Kasumi-1 (cell line): Measurements from ENCODE around the gene HOXD9.

ENCODE experiments used
- DNase-seq, 2 experiments: peaks; one replicate each; lab custom pipeline; 2025; lab: John Stamatoyannopoulos, UW

The HOXD9 gene

DNA sequence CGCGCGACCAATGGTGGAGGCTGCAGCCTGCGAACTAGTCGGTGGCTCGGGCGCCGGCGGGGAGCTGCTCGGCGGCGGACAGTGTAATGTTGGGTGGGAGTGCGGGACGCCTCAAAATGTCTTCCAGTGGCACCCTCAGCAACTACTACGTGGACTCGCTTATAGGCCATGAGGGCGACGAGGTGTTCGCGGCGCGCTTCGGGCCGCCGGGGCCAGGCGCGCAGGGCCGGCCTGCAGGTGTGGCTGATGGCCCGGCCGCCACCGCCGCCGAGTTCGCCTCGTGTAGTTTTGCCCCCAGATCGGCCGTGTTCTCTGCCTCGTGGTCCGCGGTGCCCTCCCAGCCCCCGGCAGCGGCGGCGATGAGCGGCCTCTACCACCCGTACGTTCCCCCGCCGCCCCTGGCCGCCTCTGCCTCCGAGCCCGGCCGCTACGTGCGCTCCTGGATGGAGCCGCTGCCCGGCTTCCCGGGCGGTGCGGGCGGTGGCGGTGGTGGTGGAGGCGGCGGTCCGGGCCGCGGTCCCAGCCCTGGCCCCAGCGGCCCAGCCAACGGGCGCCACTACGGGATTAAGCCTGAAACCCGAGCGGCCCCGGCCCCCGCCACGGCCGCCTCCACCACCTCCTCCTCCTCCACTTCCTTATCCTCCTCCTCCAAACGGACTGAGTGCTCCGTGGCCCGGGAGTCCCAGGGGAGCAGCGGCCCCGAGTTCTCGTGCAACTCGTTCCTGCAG, at the start of gene HOXD9:
TSS of gene HOXD9 (plus strand) at position 37 of the 728 bp plus-strand sequence. CDS start at position 87, 50 bp downstream.
- no peak for DNase-seq

DNA sequence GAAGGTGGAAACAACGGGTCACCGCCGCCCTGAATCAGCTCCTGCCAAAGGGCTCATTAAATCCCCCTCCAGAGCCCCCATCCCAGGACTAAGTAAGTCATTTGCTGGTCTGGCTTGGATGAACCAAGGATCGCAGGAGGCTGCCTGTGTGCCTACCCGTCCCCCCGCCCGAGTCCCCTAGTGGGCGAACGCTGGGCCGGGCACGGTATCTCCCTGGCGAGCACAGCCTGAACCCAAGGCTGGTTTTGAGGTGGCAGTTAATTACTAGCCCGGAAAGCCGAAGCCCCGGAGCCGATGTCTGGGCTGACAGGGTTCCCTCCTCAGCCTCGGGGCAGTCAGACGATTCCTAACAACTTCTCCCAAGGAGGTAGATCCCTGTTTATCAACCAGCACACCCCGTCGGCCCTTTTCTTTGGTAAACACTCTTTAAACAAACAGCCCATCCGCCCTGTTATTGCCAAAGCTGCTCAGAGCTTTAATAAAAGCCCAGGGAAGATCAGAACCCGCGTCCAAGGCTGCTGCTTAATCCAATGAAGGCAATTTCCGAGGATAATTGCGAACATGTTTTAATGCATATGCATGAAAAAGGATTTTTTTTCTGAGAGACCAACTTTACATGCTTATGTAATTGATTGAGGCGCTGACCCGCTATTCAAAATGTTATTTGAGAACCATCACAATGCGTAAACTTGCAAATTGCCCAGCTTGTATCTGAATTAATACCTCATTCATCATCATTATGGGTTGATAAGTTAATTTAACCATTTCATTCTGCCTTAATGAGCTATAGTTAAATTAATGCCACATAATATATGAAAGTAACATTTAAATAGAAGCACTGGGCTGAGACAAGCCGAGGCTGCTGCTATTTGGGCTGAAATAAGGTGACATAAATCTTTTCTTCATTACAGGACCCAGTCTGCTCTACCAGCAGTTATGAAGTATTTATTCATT, 49.3 kb upstream of the HOXD9 start:
- DNase-seq: no peak

DNA sequence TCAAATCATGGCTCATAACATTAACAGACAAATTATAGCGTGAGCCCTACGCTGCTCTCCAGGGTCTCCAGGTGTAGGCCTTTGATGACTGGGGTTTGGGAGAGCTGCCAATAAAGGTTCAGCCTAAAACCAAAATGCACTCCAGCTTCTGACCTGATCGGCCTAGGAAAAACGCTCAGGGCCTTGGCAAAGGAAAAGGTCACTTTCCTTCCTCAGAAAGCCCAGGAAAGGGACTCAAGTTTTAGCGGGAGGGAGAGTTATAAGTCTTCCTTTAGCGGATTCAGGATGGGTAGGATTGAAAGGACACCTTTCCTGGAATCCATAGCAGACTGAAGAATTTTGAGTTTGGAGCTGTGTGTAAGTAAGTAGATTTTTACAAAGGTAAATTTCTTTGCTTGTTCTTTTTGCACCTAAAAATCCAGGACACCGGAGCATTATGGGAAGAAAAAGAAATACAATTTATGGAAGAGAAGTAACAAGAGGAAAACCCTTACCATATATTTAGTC, 47.5 kb upstream of the HOXD9 start:
- DNase-seq: no peak

DNA sequence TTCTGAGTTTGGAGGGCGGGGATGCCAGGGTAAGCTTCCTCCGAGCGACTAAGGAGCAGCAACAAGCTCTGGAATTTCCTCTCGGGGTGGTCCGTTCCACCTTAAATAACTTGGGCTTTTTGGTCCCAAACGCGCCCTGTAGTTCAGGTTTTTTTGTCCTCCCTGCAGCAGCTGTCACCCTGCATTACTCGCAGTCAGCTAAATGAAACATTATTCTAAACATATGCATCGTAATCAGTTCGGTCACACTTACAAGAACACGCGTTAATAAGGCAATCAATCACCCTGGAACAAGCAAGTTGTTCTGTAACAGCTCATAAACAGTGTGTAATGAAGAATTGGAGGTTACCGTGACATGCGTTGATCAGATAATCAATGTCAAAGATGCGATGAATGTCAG, 47.0 kb upstream of the HOXD9 start:
- no peak for DNase-seq

DNA sequence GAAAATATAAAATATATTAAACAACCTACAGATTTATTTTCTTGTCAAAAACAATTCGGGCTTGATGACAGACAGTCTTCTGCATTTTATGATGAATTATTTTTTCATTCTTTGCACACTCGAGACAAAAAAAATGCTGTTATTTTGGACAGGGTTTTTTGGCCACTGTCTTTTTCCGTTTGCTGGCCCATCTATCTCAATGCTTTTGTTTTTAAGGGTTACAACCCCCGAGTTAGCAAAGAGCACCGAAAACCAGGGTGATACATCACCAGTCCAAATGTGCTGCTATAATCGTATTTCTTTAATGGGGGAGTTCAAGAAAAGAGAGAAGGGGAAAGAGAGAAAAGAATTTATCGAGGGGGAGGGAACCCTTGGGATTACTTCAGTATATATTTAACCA, 46.5 kb upstream of the HOXD9 start:
- no peak for DNase-seq

DNA sequence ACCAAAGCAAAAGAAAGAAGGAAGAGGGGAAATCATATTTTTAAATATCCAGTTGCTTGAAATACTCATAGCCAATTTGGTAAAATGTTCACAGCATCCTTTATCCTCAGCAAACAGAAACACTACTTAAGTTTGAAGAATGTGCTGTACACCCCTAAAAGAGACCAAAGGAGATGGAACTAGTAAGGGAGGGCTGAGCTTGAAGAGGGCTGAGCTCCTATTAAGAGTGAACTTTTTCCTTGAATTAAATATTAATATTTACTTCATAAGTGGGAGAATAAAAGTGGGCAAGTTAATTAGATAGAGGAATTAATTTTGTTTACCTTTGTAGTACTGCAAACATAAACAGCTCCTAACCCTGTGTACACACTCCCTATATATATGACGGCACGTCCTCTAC, 45.7 kb upstream of the HOXD9 start:
- DNase-seq: no peak

DNA sequence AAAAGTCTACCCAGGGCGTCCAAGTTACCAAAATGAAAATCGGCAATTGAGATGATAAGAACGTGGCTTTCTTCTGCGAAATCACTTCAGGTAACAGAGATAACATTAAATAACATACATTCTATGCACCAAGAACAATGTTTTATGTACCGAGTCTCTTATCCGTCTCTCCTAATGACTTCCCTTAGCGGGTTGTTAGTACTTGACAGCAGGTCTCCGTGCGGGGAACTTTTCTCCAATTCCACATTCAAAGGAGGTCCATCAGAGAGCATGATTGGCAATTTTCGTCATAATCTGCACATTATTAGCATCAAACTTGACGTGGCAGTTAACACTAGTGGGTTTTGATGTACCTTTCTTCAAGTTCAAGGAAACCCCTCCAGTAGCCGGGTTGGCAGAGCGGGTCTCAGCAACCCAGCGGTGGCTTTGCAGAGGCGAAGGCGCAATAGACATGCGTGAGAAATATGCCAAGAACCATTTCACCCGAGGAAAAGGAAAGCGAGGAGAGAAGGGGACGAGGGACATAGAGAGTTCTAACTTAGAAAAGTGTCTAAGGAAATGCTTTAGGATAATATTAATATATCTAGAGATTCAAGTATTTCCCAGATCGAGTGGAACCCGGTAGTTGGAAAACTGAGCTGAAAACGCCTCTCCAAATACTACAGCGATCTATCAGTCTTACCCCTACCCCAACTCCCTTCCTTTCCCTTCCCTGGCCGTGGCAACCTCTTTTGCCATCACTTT, 43.8 kb upstream of the HOXD9 start:
- no peak for DNase-seq

DNA sequence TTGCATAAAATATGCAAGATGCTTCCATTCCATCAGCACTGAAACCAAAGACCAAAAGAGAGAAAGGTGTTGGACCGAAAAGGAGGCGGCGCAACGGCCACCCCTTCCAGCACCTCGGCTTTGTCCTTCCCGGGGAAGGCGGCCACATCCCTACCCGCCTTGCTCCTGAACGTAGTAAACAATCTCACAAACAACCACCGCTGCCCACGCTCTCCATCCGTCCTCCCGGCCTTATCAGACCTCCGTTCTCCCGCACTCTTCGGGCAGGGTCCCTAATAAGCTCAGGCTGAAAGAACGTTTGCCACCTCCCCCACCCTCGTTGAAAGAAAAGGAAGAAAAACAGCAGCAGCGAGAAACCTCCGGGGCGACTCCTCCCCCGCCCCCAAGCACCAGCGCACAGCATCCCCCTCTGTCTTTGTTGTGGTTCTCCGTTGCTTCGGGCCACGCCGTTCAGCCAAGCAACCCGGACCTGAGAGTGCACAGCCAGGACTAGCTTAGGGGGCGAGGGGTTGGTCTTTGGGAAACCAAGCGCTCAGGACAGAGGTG, 43.2 kb upstream of the HOXD9 start:
- DNase-seq: no peak

DNA sequence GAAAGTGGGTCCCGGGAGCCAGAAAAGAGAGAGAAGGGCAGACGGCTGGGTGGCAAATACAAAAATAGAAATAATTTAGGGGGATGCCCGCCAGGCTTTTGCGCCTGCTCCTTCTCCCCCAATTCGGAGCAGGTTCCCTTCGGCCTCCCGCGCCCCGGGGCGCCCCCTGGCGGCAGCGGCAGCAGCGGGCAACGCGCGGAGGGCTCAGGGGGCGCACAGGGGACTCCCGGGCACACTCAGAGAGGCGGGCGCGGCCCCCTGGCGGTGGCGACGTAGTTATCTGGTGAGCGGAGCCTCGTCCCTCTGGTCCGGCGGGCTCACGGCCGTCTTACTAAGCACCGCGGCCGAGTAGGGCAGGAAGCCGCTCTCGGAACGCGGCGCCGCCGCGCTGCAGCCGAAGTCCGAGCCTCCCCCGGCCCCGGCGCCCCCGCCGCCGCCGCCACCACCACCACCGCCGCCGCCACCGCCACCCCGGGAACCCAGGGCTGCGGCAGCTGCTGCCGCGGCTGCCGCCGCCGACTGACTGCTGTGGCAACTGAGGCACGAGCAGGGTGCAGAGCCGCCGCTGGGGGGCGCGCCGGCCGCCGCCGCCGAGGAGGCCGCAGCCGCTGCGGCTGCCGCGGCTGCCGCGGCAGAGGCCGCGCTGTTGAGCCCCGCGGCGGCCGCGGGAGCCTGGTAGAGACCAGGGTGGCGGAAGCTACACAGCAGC, 42.5 kb upstream of the HOXD9 start:
- no peak for DNase-seq

DNA sequence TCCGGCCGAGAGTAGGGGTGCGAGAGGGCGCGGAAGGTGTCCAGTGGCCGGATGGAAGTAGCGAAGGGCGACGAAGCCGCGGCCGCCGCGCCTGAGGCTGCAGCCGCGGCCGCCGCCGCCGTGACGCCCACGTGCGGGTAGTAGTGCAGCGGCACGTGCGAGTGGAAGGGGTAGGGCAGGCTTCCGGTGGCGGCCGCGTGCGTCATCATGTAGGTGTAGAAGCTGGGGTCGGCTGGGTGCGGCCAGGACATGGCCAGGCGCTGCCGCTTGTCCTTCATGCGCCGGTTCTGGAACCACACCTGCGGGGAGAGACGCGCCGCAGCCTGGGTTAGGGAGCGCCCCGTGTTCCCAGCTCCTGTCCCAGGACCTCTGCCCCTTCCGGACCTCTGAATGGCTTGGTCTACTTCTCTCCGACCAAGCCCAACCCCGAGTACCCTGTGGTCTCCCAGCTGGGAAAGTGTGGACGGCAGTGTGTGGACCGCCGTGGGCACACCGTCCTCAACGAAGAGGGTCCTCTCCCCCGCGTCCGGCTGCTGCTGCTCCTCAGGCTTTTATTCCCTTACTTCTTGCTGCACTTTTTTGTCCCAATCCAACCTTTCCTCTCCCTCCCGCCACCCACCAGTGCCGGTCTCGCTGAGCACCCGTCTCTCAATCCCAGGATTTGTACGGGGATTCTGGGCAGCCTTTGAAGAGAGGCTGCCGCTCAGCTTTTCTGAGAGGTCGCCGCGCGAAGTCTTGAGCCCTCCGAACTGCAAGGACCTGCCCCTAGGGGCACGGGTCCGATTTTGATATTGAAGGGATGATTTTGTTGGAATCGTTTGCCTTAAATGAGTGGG, 41.8 kb upstream of the HOXD9 start:
- DNase-seq: no peak

DNA sequence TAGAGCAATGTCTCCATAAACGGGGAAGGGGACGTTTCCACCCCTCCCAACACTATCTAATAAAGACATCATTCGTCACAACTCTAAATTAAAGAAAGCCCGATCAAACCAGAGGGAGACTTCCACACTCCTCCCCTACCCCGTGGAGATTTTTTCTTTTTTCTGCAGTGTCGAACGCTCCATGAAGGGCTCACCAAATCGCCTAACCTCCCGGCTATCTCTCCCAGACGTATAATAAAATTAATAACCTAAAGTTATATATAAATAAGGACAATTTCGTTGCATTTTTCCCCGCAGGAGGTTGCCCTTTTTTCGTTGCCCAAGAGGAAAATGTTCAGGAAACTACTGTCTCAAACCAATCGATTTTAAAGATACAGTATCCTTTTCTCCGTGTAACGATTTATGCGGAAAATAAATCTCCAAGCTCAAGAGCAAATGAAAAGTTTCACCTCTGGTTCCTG, 41.1 kb upstream of the HOXD9 start:
- no peak for DNase-seq

DNA sequence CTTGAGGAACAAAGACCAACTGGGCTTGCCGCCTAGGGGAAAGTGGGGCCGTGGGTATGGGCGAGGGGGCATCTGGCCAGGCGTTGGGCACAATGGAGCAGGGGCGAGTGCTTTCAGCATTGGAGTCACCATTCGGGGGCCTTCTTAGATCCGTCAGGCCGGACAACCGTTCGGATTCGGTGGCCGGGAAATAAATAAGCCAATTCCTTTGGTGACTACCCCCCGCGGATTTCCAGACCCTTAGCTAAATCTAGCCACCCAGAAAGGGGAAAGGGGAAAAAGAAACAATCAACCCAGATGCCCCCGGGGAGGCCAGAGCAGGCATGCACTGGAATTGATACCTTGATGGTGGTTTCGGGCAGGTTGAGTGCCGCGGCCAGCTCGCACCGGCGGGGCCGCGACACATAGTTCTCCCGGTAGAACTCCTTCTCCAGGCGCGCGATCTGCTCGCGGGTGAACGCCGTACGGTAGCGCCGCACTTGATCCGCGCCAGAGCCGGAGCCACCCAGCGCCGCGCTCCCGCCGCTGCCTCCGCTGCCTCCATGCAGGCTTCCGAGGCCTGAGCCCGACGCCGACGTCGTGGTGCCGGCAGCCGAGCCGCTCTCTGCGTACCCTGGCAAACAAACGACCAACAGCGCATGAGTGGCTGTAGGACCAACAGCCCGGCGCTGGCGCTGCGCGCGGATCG, 40.5 kb upstream of the HOXD9 start:
- DNase-seq: no peak

DNA sequence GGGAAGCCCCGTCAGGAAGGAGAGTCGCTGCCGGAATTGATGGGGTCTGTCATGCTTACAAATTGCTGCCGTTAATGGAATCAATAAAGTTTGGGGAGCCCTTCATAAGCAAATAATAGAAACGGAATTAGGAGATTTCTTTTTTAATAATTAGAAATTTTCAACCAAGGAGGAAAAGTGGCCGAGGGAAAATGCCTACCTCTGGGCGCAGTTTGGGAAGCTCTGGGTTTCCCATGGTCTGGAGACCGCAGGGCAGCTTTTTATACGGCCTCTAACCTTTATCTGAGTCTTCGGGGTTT, 40.0 kb upstream of the HOXD9 start:
- no peak for DNase-seq

DNA sequence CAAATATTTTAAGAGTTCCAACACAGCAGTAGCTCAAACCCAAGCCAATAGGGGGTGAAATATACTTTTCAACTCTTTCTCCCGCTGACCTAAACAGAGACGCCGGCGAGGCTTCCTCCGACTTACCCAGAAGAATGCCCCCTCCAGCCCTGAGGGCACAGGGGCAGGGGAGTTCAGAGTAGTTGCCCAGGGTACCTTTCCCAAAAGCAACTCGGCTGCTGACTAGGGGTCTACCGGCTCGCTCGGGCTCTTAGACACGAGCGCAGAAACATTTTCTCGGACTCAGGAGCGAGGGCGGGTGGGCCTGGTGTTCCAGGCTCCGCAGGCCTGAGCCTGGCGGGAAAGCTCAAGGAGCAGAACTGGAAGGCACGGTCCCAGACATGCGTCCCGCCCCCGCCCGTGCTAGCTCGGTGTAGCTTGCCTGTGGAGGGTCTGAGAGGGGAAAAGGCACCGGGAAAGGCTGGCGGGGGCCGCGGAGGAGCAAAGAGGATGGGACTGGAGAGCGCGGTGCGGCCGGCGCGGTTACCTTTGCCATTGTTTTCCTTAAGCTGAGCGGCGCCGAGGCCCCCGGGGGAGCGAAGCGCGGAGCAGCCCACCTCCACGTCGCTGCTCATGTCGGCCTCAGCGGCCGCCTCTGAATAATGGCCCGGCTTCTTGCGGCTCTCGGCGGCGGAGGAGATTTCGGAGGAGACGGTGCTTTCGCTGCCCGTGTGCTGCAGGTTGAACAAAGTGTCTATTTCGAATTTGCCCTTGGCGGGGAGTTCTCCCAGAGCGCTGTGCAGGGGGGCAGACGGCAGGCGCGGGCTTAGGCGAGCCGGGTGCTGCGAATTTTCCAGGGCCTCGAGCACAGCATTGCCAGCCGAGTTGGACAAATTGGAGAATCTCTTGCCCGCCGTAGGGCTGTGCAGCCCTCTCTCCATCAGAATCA, 39.4 kb upstream of the HOXD9 start:
- no peak for DNase-seq

DNA sequence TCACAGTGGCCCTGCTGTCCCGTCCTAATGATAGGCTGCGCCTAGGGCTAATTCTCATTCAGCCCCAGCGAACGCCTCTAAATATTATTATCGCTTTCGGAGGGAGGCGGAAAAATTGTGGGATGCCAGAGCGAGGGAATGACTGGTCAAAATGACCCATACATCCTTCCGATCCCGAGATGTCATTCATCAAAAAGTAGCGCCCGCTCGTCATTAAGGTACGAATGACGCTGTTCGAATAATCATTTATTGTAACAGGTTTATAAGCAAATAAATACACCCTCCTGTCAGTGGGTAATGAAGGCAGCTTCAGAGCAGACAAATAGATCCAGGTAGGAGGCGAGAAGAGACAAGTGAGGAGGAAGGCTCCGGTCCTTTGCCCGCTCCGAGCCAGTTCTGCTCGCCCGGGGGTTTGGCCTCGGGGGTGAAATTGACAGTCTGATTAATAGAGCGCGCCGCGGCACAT, 38.7 kb upstream of the HOXD9 start, which contains the start of gene EVX2:
TSS of gene EVX2 (minus strand) at position 167 of the 466 bp plus-strand sequence. CDS start 186 bp downstream, outside the sequence.
- DNase-seq: no peak

DNA sequence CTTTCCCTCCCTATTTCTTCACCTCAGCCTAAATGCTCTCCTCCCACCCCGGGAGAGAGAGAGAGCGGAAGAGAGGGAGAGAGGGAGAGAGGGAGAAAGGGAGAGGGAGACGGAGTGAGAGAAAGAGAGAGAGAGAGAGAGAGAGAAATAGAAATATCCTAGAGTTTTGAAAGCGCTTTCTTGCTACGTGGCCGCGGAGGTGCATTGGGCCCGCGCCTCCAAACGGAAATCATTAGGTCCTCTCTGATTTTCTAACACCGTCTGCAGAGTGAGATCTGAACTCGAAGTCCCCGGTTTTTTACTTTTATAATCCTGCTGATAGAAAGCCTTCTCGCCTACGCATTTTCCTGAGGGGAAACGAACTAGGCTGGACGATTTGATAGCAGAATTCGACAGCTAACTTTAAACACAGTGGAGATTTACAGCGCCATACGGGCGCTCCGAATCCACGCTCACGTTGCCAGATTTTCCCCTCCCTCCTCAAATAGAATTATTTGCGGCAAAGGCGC, 37.9 kb upstream of the HOXD9 start:
- DNase-seq: no peak

DNA sequence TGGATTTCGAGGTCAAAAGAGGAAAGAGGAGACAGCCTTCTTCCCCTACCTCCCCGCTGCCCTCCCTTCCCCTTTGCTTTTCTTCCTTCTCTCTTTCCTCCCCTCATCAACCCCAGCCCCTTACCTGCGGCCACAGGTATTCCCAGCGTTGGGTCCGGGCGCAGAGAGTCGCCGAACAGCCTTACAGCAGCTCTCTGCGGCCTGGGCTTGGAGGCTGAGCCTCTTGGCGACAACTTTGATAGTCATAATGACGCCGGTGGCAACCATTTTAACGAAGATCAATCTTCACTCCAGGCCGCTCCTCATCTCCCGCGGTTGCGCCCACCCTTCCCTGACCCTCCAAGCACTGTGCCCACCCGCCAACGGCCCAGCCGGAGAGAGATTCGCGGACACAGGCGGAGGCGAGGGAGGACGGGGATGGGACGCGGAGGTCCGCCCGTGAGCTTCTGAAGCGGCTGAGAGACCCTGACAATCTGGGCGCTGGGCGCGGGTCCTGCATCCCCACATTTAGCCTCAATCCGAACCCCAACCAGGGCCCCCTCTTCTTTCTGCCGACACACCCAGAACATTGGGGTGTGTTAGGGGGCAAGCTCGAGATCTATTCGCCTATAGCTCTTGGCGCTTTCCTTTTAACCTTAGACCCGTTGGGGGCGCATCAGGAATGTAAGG, 37.3 kb upstream of the HOXD9 start:
- DNase-seq: no peak
